Ammon's horn (tissue), 1 donor: ENCODE data around the gene TBCK.
A peak's percentile ranks its signal among the peaks of the same experiment; 100 is the strongest.
"Not testable (repeated sequence)": the region's sequence is repeated elsewhere in the genome, so short reads cannot be mapped to it uniquely, and the experiment has no call there.

Experiments
- DNase-seq: peaks from one replicate; pipeline ENCODE4 v3.0.0-alpha.2; 2016; ENCODE audit warnings: low spot score

TBCK gene

GRCh38 chr4:106114270-106114669 lies 201.7 kb downstream of the TBCK start:
- DNase-seq: no peak

GRCh38 chr4:106111778-106112469 lies 204.1 kb downstream of the TBCK start:
- not testable (repeated sequence) for DNase-seq

- DNase-seq: no peak
Measured at GRCh38 chr4:106109929-106110328, 206.1 kb downstream of the TBCK start.

GRCh38 chr4:106105697-106106096 lies 210.3 kb downstream of the TBCK start:
- no peak for DNase-seq

GRCh38 chr4:106104276-106104675 lies 211.7 kb downstream of the TBCK start:
- no peak for DNase-seq

GRCh38 chr4:106096454-106096853 lies 219.6 kb downstream of the TBCK start:
- DNase-seq: no peak

GRCh38 chr4:106095408-106095807 lies 220.6 kb downstream of the TBCK start:
- no peak for DNase-seq

- no peak for DNase-seq
Measured at GRCh38 chr4:106092361-106093040, 223.5 kb downstream of the TBCK start.

GRCh38 chr4:106090826-106091225 lies 225.2 kb downstream of the TBCK start:
- DNase-seq: no peak

- DNase-seq: no peak
Measured at GRCh38 chr4:106083065-106083464, 232.9 kb downstream of the TBCK start.

- no peak for DNase-seq
Measured at GRCh38 chr4:106080376-106080775, 235.6 kb downstream of the TBCK start.

GRCh38 chr4:106079616-106080015 lies 236.4 kb downstream of the TBCK start:
- DNase-seq: no peak

GRCh38 chr4:106065018-106065417 lies 251.0 kb downstream of the TBCK start:
- DNase-seq: no peak

- no peak for DNase-seq
Measured at GRCh38 chr4:106063009-106063408, 253.0 kb downstream of the TBCK start.

- DNase-seq: no peak
Measured at GRCh38 chr4:106062452-106062875, 253.5 kb downstream of the TBCK start.

- DNase-seq: no peak
Measured at GRCh38 chr4:106058921-106059320, 257.1 kb downstream of the TBCK start.

- no peak for DNase-seq
Measured at GRCh38 chr4:106056914-106057313, 259.1 kb downstream of the TBCK start.

GRCh38 chr4:106051514-106051913 lies 264.5 kb downstream of the TBCK start:
- no peak for DNase-seq

- no peak for DNase-seq
Measured at GRCh38 chr4:106049490-106049889, 266.5 kb downstream of the TBCK start.

- peak; percentile 25 for DNase-seq
Measured at GRCh38 chr4:106048250-106048971, 267.6 kb downstream of the TBCK start.

- no peak for DNase-seq
Measured at GRCh38 chr4:106046083-106046482, 269.9 kb downstream of the TBCK start.

- DNase-seq: no peak
Measured at GRCh38 chr4:106041294-106042002, 274.6 kb downstream of the TBCK start.
